Measurements from ENCODE around the gene HAND1.

The HAND1 gene

GRCh38 chr5:154479160-154479943 lies 1.3 kb upstream of the HAND1 start:
- Histone ChIP-seq H2AFZ (ENCODE audit: low read depth) (no peak overlapping the region), H3K79me2 (ENCODE audit: insufficient read depth, low read depth) (no peaks in the 10 kb centered on the region), H3K27ac (no peak overlapping the region), H3K4me3 (IDR thresholded peaks at IDR 0.05; ENCODE audit: insufficient read depth, low read depth, low read length) (no peak overlapping the region), H3K36me3 (ENCODE audit: insufficient read depth) (no peaks in the 10 kb centered on the region), H3K9ac (no peak overlapping the region), H4K20me1 (ENCODE audit: insufficient read depth) (no peaks in the 10 kb centered on the region), H3K4me1 (ENCODE audit: low read depth, poor library complexity, severe bottlenecking) (no peaks in the 10 kb centered on the region), H3K27me3 (ENCODE audit: insufficient read depth, low read depth) (no peaks in the 10 kb centered on the region), H3K4me2 (no peak overlapping the region)
- TF ChIP-seq, protein P1, sequence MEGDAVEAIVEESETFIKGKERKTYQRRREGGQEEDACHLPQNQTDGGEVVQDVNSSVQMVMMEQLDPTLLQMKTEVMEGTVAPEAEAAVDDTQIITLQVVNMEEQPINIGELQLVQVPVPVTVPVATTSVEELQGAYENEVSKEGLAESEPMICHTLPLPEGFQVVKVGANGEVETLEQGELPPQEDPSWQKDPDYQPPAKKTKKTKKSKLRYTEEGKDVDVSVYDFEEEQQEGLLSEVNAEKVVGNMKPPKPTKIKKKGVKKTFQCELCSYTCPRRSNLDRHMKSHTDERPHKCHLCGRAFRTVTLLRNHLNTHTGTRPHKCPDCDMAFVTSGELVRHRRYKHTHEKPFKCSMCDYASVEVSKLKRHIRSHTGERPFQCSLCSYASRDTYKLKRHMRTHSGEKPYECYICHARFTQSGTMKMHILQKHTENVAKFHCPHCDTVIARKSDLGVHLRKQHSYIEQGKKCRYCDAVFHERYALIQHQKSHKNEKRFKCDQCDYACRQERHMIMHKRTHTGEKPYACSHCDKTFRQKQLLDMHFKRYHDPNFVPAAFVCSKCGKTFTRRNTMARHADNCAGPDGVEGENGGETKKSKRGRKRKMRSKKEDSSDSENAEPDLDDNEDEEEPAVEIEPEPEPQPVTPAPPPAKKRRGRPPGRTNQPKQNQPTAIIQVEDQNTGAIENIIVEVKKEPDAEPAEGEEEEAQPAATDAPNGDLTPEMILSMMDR (conservative IDR thresholded peaks at IDR 0.05; ENCODE audit: low read depth, low read length) = no peak

DNA sequence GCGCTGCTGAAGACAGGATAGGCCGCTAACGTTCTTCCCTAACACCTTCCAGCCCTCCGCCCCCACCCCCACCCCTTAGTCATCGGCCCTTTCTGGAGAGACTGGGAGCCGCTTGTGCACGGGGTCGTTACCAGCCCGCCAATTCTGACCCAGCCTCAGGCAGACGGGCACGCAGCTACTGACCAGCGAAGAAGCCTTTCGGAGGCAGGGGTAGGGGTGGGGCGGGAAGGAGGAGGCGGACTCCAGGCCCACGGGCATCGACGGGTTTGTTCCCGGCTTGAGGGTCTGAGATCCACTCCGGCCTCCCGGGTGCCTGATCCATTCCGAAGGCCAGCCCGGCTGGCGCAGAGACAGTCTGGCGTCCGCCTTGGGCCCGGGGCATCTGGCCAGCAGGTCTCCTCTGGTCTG lies 729 bp upstream of the HAND1 start:
- Histone ChIP-seq H3K4me2 (no peak overlapping the region), H3K4me3 (IDR thresholded peaks at IDR 0.05; ENCODE audit: insufficient read depth, low read depth, low read length) (no peak overlapping the region), H3K4me1 (ENCODE audit: low read depth, poor library complexity, severe bottlenecking) (no peaks in the 10 kb centered on the region), H3K9ac (no peak overlapping the region), H3K79me2 (ENCODE audit: insufficient read depth, low read depth) (no peaks in the 10 kb centered on the region), H2AFZ (ENCODE audit: low read depth) (no peak overlapping the region), H3K27me3 (ENCODE audit: insufficient read depth, low read depth) (no peaks in the 10 kb centered on the region), H3K27ac (no peak overlapping the region), H3K36me3 (ENCODE audit: insufficient read depth) (no peaks in the 10 kb centered on the region), H4K20me1 (ENCODE audit: insufficient read depth) (no peaks in the 10 kb centered on the region)
- TF ChIP-seq, protein P1 (conservative IDR thresholded peaks at IDR 0.05; ENCODE audit: low read depth, low read length) = no peak

GRCh38 chr5:154477382-154478223 lies 424 bp downstream of the HAND1 start:
- H3K79me2 ChIP-seq (ENCODE audit: insufficient read depth, low read depth) = no peaks in the 10 kb centered on the region
- no peaks in the 10 kb centered on the region for H4K20me1 ChIP-seq (ENCODE audit: insufficient read depth)
- H3K27ac ChIP-seq = no peak overlapping the region
- H3K9ac ChIP-seq = no peak overlapping the region
- no peaks in the 10 kb centered on the region for H3K36me3 ChIP-seq (ENCODE audit: insufficient read depth)
- TF ChIP-seq, protein P1 (conservative IDR thresholded peaks at IDR 0.05; ENCODE audit: low read depth, low read length) = no peak
- H2AFZ ChIP-seq (ENCODE audit: low read depth) = no peak overlapping the region
- no peak overlapping the region for H3K4me3 ChIP-seq (IDR thresholded peaks at IDR 0.05; ENCODE audit: insufficient read depth, low read depth, low read length)
- H3K4me2 ChIP-seq = no peak overlapping the region
- no peaks in the 10 kb centered on the region for H3K4me1 ChIP-seq (ENCODE audit: low read depth, poor library complexity, severe bottlenecking)
- no peaks in the 10 kb centered on the region for H3K27me3 ChIP-seq (ENCODE audit: insufficient read depth, low read depth)

GRCh38 chr5:154476354-154477205 lies 1.4 kb downstream of the HAND1 start:
- Histone ChIP-seq H2AFZ (ENCODE audit: low read depth) (no peak overlapping the region), H3K9ac (no peak overlapping the region), H3K4me3 (IDR thresholded peaks at IDR 0.05; ENCODE audit: insufficient read depth, low read depth, low read length) (no peak overlapping the region), H3K36me3 (ENCODE audit: insufficient read depth) (no peaks in the 10 kb centered on the region), H3K79me2 (ENCODE audit: insufficient read depth, low read depth) (no peaks in the 10 kb centered on the region), H3K4me2 (no peak overlapping the region), H4K20me1 (ENCODE audit: insufficient read depth) (no peaks in the 10 kb centered on the region), H3K4me1 (ENCODE audit: low read depth, poor library complexity, severe bottlenecking) (no peaks in the 10 kb centered on the region), H3K27me3 (ENCODE audit: insufficient read depth, low read depth) (no peaks in the 10 kb centered on the region), H3K27ac (no peak overlapping the region)
- TF ChIP-seq, protein P1 (conservative IDR thresholded peaks at IDR 0.05; ENCODE audit: low read depth, low read length) = no peak
